NCI-H146 treated with DMSO at 0.1 percent for 48 hours (cell line): ENCODE measurements around the gene PPP2R3A.
"Not testable (repeated sequence)": the region's sequence is repeated elsewhere in the genome, so short reads cannot be mapped to it uniquely, and the experiment has no call there.

Source experiments
- DNase-seq: peaks from one replicate; lab custom pipeline; 2025; ENCODE audit not compliant: unreplicated experiment; lab: John Stamatoyannopoulos, UW

Gene PPP2R3A

DNA sequence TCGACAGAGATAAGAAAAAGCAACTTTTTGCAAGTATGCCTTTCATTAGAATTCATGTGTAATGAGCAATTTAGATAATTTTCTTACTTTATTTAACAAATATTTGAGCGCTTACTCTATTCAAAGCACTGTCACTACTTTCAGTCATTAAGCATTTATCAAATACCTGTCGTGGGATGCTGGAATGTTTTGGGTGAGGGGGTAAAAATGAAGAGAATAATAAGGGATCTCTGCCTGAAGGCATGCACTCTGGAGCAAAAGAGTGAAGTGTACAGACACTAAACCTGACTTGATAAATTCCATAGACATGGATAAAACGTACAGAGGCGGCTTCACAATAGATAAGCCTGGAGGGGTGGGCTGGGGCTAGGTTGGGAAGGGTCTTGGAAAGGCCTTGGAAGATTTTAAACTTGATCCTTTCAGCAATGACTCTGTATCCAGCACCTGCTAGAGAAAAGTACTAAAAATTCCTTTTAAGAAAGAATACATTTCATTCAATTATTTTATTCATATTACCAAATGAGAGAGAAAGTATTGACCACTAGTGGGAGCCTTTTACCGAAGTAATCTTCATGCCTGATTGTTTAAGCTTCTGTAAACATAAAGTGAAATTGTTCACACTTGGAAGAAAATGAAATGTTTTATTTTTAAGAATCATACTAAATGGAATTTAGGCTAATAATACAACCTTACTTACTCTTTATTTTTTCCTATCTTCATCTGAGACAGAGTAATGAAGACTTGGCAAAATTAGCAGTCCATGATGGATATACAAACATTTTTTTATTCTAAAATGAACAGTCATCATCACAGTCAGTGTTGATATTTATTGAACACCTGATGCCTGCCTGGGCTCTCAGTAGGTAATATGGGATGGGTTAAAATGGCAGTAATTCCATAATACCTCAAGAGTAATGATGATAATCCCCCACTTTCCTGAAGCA is 113.2 kb downstream of the PPP2R3A start:
- DNase-seq = peak; percentile 59

- not testable (repeated sequence) for DNase-seq
Measured at GRCh38 chr3:136083641-136084382, 118.3 kb downstream of the PPP2R3A start.

GRCh38 chr3:136085067-136085466 is 119.5 kb downstream of the PPP2R3A start:
- not testable (repeated sequence) for DNase-seq

DNA sequence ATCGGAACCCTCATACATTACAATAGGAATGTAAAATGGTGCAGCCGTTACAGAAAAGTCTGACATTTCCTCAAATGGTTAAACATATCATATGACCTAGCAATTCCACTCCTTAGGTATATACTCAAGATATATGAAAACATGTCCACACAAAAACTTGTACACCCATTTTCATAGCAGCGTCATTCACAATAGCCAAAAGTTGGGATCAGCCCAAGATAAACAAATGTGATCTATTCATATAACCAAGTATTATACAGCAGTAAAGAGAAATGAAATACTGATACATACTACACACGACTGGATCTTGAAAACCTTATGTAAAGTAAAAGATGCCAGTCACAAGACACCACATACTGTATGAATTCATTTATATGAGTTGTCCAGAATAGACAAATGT is 128.2 kb downstream of the PPP2R3A start:
- DNase-seq = peak; percentile 38

DNA sequence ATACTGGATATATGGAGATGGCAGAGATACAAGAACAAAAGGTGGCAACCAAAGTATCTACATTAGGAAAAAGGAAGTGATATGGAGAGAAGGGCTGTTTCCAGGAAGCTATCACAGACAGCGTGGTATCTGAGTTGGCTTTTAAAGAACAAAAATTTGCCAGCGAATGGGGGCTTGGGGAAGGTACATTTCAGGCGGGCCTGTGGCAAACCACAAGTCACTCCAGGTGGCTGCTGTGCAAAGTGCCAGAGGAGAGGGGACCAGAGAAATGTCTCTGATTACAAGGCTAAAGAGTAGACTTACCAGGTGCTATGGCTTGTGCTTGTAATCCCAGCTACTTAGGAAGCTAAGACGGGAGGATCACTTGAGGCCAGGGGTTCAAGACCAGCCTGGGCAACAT is 139.5 kb downstream of the PPP2R3A start:
- DNase-seq = no peak

DNA sequence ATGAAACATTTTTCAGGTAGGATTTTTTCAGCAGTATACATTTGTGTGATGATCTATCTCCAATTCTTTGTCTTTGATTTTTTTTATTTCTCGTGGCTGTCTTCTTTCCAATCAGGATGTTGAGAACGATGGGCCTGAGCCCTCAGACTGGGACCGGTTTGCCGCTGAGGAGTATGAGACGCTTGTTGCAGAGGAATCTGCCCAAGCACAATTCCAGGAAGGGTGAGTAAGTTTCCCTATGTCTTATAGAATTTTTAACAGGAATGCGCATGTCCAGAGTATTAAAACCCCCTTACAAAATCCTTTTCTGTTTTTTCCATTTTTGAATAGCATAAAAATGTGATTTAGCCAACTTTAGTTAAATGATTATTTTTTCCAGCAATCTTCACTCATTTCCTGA is 140.6 kb downstream of the PPP2R3A start:
- no peak for DNase-seq

- no peak for DNase-seq
Measured at GRCh38 chr3:136109499-136109898, 144.0 kb downstream of the PPP2R3A start.

GRCh38 chr3:136110481-136110880 is 145.0 kb downstream of the PPP2R3A start:
- no peak for DNase-seq

- no peak for DNase-seq
Measured at GRCh38 chr3:136114421-136114820, 148.9 kb downstream of the PPP2R3A start.

DNA sequence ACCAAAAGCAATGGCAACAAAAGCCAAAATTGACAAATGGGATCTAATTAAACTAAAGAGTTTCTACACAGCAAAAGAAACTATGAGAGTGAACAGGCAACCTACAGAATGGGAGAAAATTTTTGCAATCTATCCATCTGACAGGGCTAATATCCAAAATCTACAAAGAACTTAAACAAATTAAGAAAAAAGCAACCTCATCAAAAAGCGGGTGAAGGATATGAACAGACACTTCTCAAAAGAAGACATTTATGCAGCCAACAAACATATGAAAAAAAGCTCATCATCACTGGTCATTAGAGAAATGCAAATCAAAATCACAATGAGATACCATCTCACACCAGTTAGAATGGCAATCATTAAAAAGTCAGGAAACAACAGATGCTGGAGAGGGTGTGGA is 153.8 kb downstream of the PPP2R3A start:
- DNase-seq = not testable (repeated sequence)

DNA sequence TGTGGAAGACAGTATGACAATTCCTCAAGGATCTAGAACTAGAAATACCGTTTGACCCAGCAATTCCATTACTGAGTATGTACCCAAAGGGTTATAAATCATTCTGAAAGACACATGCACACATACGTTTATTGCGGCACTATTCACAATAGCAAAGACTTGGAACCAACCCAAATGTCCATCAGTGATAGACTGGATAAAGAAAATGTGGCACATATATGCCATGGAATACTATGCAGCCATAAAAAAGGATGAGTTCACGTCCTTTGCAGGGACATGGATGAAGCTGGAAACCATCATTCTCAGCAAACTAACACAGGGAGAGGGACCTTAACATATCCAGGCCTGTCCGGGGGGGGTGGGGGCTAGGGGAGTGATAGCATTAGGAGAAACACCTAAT is 154.3 kb downstream of the PPP2R3A start:
- DNase-seq = not testable (repeated sequence)

DNA sequence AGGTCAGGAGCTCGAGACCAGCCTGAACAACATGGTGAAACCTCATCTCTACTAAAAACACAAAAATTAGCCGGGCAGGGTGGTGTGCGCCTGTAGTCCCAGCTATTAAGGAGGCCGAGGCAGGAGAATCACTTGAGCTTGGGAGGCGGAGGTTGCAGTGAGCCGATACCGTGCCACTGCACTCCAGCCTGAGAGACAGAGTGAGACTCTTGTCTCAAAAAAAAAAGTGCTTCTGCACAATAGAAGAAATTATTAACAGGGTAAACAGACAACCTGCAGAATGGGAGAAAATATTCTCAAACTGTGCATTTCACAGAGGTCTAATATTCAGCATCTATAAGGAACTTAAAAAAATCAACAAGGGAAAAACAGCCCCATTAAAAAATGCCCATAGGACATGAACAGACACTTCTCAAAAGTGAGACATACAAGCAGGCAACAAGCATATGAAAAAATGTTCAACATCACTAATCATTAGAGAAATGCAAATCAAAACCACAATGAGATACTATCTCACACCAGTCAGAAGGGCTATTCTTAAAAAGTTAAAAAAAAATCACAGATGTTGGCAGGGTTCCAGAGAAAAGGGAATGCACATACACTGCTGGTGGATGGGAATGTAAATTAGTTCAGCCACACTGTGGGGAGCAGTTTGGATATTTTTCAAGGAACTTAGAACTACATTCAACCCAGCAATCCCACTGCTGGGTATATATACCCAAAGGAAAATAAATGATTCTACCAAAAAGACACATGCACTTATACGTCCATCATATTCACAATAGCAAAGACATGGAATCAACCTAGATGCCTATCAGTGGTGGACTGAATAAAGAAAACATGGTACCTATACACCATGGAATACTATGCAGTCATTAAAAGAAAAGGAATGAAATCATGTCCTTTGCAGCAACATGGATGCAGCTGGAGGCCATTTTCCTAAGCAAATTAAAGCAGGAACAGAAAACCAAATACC is 155.1 kb downstream of the PPP2R3A start:
- no peak for DNase-seq

GRCh38 chr3:136122006-136122405 is 156.5 kb downstream of the PPP2R3A start:
- no peak for DNase-seq

DNA sequence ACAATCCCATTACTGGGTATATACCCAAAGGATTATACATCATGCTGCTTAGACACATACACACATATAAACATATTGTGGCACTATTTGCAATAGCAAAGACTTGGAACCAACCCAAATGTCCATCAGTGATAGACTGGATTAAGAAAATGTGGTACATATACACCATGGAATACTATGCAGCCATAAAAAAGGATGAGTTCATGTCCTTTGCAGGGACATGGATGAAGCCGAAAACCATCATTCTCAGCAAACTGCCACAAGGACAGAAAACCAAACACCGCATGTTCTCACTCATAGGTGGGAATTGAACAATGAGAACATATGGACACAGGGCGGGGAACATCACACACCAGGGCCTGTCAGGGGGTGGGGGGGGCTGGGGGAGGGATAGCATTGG is 166.1 kb downstream of the PPP2R3A start:
- not testable (repeated sequence) for DNase-seq

DNA sequence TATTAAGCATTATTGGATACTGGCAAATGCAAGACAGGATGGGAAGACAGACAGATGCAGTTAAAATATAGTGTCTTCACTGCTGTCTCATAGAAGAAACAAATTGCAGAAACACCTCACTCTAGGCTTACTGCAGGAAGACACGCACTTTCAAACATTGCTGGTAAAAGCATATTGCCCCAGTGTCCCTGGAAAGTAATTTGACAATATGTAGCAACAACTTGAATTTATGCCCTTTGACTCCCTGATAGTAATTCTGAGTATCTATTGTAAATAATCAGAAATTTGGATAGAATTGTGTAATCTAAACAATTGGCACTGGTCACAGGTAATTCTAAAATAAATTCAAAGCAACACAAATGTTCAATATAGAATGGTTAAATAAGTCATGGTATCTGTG is 168.6 kb downstream of the PPP2R3A start:
- DNase-seq = no peak

- peak; percentile 82 for DNase-seq
Measured at GRCh38 chr3:136135039-136135802, 169.7 kb downstream of the PPP2R3A start.

GRCh38 chr3:136136454-136136853 is 170.9 kb downstream of the PPP2R3A start:
- no peak for DNase-seq

DNA sequence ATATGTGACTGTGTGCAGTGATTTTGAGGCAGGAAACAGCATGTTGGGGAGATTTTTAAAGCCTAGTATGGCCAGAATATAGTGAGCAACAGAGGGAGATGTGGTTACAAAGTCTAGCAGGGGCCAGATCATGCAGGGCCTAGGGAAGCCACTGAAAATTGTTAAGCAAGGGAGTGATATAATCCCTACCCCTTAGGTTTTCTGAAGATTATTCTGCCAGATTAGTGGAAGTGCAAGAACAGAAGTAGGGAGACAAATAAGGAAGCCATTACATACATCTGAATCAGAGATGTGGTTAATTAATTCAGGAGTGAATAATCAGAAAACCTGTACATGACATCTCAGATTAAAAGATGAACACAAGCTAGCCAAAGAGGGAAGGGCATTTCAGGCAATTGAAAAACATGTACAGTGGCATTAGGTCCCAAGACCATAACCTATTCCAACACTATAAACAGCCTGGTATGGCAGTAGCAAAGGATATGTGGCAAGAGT is 175.8 kb downstream of the PPP2R3A start:
- no peak for DNase-seq

GRCh38 chr3:136141891-136142290 is 176.4 kb downstream of the PPP2R3A start:
- no peak for DNase-seq

- DNase-seq = peak; percentile 89
Measured at GRCh38 chr3:136142592-136142991, 177.1 kb downstream of the PPP2R3A start.
